ENCODE measurements around the gene BTBD2. TPM values are rescaled to one million over a fixed set of nuclear protein-coding genes. Genes with fewer than 3 reads are reported as not detected.

The BTBD2 gene
- total and polyA plus RNA-seq, 2 of the 13 experiments (the other 11 are each of a cell fraction or from before 2014, with no cell fraction given) = 28.1 to 45.3 TPM

DNA sequence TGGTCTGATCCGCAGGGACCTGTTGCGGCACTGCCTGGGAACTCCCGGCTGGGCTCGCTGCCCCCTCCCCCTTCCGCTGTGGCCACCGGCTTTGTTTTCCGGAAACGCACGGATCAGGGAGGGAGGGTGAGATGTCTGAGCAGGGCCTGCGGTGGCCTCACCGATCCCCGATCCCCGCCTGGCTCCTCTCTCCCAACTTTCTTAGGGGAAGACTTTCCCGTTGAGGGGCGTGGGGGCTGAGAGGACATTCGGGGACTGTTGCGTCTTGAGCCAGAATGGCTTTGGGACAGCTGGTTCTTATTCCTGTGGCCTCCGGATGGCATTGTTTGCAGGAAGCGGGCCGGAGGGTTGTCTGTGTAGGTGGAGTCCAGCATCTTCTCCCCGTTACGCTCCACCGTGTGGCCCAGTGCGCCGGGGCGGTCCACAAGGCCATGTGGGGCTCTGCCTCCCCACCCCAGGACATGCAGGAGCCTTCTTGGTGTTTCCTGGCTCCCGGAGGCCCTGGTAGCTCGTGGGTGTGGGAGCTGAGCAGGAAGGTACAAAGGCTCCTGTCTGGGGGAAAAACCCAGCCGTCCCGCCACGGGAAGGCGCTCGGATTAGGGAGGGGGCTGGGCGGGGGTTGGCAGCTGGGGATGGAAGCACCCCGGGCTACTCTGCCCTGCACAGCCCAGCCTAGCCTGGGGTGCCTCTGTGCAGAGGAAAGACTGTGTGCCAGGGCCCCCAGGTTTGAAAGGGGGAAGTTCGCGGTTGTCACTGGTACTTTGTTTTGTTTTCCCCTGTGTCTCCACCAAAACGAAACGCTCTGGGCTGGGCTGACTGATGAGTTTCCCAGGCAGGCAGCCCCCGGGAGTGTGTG lies 73.2 kb downstream of the BTBD2 start (continued):
- TF ChIP-seq, protein P1, sequence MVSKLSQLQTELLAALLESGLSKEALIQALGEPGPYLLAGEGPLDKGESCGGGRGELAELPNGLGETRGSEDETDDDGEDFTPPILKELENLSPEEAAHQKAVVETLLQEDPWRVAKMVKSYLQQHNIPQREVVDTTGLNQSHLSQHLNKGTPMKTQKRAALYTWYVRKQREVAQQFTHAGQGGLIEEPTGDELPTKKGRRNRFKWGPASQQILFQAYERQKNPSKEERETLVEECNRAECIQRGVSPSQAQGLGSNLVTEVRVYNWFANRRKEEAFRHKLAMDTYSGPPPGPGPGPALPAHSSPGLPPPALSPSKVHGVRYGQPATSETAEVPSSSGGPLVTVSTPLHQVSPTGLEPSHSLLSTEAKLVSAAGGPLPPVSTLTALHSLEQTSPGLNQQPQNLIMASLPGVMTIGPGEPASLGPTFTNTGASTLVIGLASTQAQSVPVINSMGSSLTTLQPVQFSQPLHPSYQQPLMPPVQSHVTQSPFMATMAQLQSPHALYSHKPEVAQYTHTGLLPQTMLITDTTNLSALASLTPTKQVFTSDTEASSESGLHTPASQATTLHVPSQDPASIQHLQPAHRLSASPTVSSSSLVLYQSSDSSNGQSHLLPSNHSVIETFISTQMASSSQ (IDR thresholded peaks at IDR 0.05; ENCODE audit: low read depth) = no peak
- TF ChIP-seq, protein P1 (CRISPR knock-in tag; IDR thresholded peaks at IDR 0.05; ENCODE audit: borderline replicate concordance) = peak; percentile 30; the same call in 1 of the 2 replicates
- TF ChIP-seq ZNF251 (CRISPR knock-in tag; IDR thresholded peaks at IDR 0.05) (peak; percentile 88; the same call in 1 of the 2 replicates), GATA4 (IDR thresholded peaks at IDR 0.05; ENCODE audit: borderline replicate concordance, low read depth) (no peak), ZNF558 (CRISPR knock-in tag; IDR thresholded peaks at IDR 0.05; ENCODE audit: borderline replicate concordance) (no peak), EHMT2 (IDR thresholded peaks at IDR 0.05; ENCODE audit: borderline replicate concordance, low read depth, low read length) (no peak), RCOR2 (CRISPR knock-in tag; IDR thresholded peaks at IDR 0.05) (no peak), ZNF543 (CRISPR knock-in tag; IDR thresholded peaks at IDR 0.05) (0 out of 2 replicates have a peak, but pooled peaks have one; percentile 51), FOXK2 (IDR thresholded peaks at IDR 0.05) (no peak), ZFP1 (CRISPR knock-in tag; IDR thresholded peaks at IDR 0.05) (no peak), PRMT3 (CRISPR knock-in tag; IDR thresholded peaks at IDR 0.05; ENCODE audit: borderline replicate concordance, low read depth) (no peak)
- TF ChIP-seq, protein P2, sequence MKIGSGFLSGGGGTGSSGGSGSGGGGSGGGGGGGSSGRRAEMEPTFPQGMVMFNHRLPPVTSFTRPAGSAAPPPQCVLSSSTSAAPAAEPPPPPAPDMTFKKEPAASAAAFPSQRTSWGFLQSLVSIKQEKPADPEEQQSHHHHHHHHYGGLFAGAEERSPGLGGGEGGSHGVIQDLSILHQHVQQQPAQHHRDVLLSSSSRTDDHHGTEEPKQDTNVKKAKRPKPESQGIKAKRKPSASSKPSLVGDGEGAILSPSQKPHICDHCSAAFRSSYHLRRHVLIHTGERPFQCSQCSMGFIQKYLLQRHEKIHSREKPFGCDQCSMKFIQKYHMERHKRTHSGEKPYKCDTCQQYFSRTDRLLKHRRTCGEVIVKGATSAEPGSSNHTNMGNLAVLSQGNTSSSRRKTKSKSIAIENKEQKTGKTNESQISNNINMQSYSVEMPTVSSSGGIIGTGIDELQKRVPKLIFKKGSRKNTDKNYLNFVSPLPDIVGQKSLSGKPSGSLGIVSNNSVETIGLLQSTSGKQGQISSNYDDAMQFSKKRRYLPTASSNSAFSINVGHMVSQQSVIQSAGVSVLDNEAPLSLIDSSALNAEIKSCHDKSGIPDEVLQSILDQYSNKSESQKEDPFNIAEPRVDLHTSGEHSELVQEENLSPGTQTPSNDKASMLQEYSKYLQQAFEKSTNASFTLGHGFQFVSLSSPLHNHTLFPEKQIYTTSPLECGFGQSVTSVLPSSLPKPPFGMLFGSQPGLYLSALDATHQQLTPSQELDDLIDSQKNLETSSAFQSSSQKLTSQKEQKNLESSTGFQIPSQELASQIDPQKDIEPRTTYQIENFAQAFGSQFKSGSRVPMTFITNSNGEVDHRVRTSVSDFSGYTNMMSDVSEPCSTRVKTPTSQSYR (CRISPR knock-in tag; IDR thresholded peaks at IDR 0.05; ENCODE audit: borderline replicate concordance) = peak; percentile 91
- TF ChIP-seq, protein P3, sequence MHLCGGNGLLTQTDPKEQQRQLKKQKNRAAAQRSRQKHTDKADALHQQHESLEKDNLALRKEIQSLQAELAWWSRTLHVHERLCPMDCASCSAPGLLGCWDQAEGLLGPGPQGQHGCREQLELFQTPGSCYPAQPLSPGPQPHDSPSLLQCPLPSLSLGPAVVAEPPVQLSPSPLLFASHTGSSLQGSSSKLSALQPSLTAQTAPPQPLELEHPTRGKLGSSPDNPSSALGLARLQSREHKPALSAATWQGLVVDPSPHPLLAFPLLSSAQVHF (CRISPR knock-in tag; IDR thresholded peaks at IDR 0.05) = no peak
- TF ChIP-seq, protein P4, sequence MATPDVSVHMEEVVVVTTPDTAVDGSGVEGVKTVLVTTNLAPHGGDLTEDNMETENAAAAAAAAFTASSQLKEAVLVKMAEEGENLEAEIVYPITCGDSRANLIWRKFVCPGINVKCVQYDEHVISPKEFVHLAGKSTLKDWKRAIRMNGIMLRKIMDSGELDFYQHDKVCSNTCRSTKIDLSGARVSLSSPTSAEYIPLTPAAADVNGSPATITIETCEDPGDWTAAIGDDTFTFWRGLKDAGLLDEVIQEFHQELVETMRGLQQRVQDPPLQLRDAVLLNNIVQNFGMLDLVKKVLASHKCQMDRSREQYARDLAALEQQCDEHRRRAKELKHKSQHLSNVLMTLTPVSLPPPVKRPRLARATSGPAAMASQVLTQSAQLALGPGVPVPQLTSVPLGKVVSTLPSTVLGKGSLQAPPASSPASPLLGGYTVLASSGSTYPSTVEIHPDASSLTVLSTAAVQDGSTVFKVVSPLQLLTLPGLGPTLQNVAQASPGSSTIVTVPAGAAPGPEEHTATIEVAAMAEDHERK (CRISPR knock-in tag; IDR thresholded peaks at IDR 0.05; ENCODE audit: low read depth) = no peak

All from HepG2 (cell line).